Panc1 (cell line): ENCODE measurements around the gene CITED2. TPM values are rescaled to one million over a fixed set of nuclear protein-coding genes. Genes with fewer than 3 reads are reported as not detected.
A peak's percentile ranks its signal among the peaks of the same experiment; 100 is the strongest.

Experiments used
- ATAC-seq: fragments of 200-7000 bp; cut with Tn5 transposase; 2 replicates; pipeline ENCODE4 v1.9.1; 2020; ENCODE audit warnings: mild to moderate bottlenecking, moderate library complexity
- BruUV-seq: library from RNA; stranded (reverse); fragments of 400-500 nt; replicated peaks from 2 replicates; lab custom pipeline; 2021; lab: Mats Ljungman, UMichigan
- CTCF ChIA-PET: fragments of 300-600 bp; sonication (Branson Sonifier 250); formaldehyde crosslinking; loops from one replicate; lab custom pipeline; 2022; ENCODE audit warnings: antibody characterized with exemption; lab: Charles Lee
- POLR2A ChIA-PET: fragments of 300-600 bp; sonication (Branson Sonifier 250); formaldehyde crosslinking; loops from one replicate; lab custom pipeline; 2022; ENCODE audit warnings: antibody characterized with exemption; lab: Charles Lee
- DNase-seq: peaks from one replicate; pipeline ENCODE4 v3.0.0-alpha.2; 2010; ENCODE audit warnings: low read depth, low spot score
- H3K27ac ChIP-seq: 2 replicates; pipeline ENCODE4 v1.5.1; 2011; ENCODE audit warnings: mild to moderate bottlenecking, low read length, inconsistent platforms
- H3K27me3 ChIP-seq: fragments of 200-500 bp; sonication (Bioruptor generic); 2 replicates; pipeline ENCODE4 v1.6.0; 2014; ENCODE audit warnings: low read length, inconsistent platforms; ENCODE audit not compliant: control insufficient read depth, insufficient read depth
- H3K36me3 ChIP-seq: fragments of 200-500 bp; sonication (Bioruptor generic); 2 replicates; pipeline ENCODE4 v1.5.1; 2014; ENCODE audit warnings: inconsistent platforms, mild to moderate bottlenecking, low read length, moderate library complexity; ENCODE audit not compliant: control insufficient read depth, insufficient read depth
- H3K4me1 ChIP-seq: 2 replicates; pipeline ENCODE4 v1.5.1; 2011; ENCODE audit warnings: inconsistent platforms, mild to moderate bottlenecking, low read length, moderate library complexity; ENCODE audit not compliant: control insufficient read depth, insufficient read depth
- H3K4me3 ChIP-seq, 2 experiments: 2 replicates each; pipeline ENCODE4 v1.5.1; 2011 to 2012; ENCODE audit warnings: low read depth in 2 of 2, low read length in 2 of 2, mild to moderate bottlenecking in 2 of 2, inconsistent platforms in 1 of 2, moderate library complexity in 1 of 2
- H3K9me3 ChIP-seq: fragments of 200-500 bp; sonication (Bioruptor generic); 2 replicates; pipeline ENCODE4 v1.5.1; 2014; ENCODE audit warnings: low read depth, mild to moderate bottlenecking, inconsistent platforms, low read length, moderate library complexity; ENCODE audit not compliant: control insufficient read depth, insufficient read depth
- POLR2AphosphoS5 ChIP-seq: IDR thresholded peaks from 2 replicates; pipeline ENCODE4 v1.6.1; 2012; ENCODE audit warnings: mild to moderate bottlenecking, low read depth, low read length, moderate library complexity
- REST ChIP-seq, 2 experiments: IDR thresholded peaks; 2 replicates each; pipeline ENCODE4 v1.6.1; 2011 to 2012; ENCODE audit warnings: low read depth in 2 of 2, control low read depth in 1 of 2, low read length in 1 of 2, mild to moderate bottlenecking in 1 of 2, moderate library complexity in 1 of 2; ENCODE audit not compliant: insufficient read depth in 1 of 2
- SIN3A ChIP-seq: IDR thresholded peaks from 2 replicates; pipeline ENCODE4 v1.6.1; 2012; ENCODE audit warnings: low read depth, mild to moderate bottlenecking, low read length, moderate library complexity, borderline replicate concordance; ENCODE audit not compliant: insufficient read depth
- TCF7L2 ChIP-seq: IDR thresholded peaks from 2 replicates; pipeline ENCODE4 v1.6.1; 2011; ENCODE audit warnings: mild to moderate bottlenecking, low read depth, low read length, inconsistent platforms
- in situ Hi-C: cut with HindIII; loops from 2 replicates; pipeline ENCODE4 v1.10.0; 2016; ENCODE audit warnings: low sequenced_read_pairs, low pct_unique_long_range_greater_than_20kb
- intact Hi-C: fragments of 100-400 bp; cut with micrococcal nuclease; formaldehyde crosslinking; loops from one replicate; pipeline ENCODE4 v1.10.0; 2022; ENCODE audit not compliant: unreplicated experiment
- total RNA-seq: library from RNA; stranded (reverse); gene quantifications from one replicate; pipeline ENCODE4 v1.2.1, GENCODE V29; 2021; ENCODE audit not compliant: unreplicated experiment
- TF ChIP-seq, protein P1 (sequence below): fragments of 450-650 bp; IDR thresholded peaks from 2 replicates; pipeline ENCODE4 v1.5.1; 2017; ENCODE audit warnings: mild to moderate bottlenecking

The CITED2 gene
- total RNA-seq, 1 experiment from 2014 or later, result 210 TPM

- TF ChIP-seq, protein P1, sequence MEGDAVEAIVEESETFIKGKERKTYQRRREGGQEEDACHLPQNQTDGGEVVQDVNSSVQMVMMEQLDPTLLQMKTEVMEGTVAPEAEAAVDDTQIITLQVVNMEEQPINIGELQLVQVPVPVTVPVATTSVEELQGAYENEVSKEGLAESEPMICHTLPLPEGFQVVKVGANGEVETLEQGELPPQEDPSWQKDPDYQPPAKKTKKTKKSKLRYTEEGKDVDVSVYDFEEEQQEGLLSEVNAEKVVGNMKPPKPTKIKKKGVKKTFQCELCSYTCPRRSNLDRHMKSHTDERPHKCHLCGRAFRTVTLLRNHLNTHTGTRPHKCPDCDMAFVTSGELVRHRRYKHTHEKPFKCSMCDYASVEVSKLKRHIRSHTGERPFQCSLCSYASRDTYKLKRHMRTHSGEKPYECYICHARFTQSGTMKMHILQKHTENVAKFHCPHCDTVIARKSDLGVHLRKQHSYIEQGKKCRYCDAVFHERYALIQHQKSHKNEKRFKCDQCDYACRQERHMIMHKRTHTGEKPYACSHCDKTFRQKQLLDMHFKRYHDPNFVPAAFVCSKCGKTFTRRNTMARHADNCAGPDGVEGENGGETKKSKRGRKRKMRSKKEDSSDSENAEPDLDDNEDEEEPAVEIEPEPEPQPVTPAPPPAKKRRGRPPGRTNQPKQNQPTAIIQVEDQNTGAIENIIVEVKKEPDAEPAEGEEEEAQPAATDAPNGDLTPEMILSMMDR, result no peak
- TF ChIP-seq POLR2AphosphoS5, result no peak
- TF ChIP-seq SIN3A, result no peak
- TF ChIP-seq REST (IDR thresholded peaks at IDR 0.05; ENCODE audit: insufficient read depth in 1 of 2, low read depth in 2 of 2, low read length in 1 of 2), result no peak
- no peak for TF ChIP-seq TCF7L2
- Histone ChIP-seq H3K4me1 (no peaks in the 10 kb centered on the region), H3K9me3 (no peaks in the 10 kb centered on the region), H3K36me3 (no peaks in the 10 kb centered on the region), H3K27ac (no peak overlapping the region), H3K27me3 (no peaks in the 10 kb centered on the region), H3K4me3 (no peak overlapping the region)
- in situ Hi-C loops (no loop called here), intact Hi-C loops (no loop called here)
- CTCF ChIA-PET, result no interaction called here
- POLR2A ChIA-PET, result no interaction called here
- no peak for ATAC-seq
- DNase-seq, result no peak
- BruUV-seq, result no TSS peak
These were observed 24.2 kb upstream of the CITED2 start for GRCh38 chr6:139398658-139399057.

- BruUV-seq, result no TSS peak
- Histone ChIP-seq H3K4me1 (no peaks in the 10 kb centered on the region), H3K9me3 (no peaks in the 10 kb centered on the region), H3K36me3 (no peaks in the 10 kb centered on the region), H3K27ac (peak overlapping the region; percentile 23; the same call in 1 of the 2 replicates), H3K27me3 (no peaks in the 10 kb centered on the region), H3K4me3 (no peak overlapping the region)
- intact Hi-C loops (no loop called here), in situ Hi-C loops (no loop called here)
- ChIA-PET CTCF (no interaction called here), POLR2A (no interaction called here)
- TF ChIP-seq REST (IDR thresholded peaks at IDR 0.05; ENCODE audit: insufficient read depth in 1 of 2, low read depth in 2 of 2, low read length in 1 of 2) (no peak), TCF7L2 (no peak), POLR2AphosphoS5 (no peak)
- DNase-seq, result no peak
- ATAC-seq, result no peak
These were observed 21.4 kb upstream of the CITED2 start for GRCh38 chr6:139395891-139396301.
